WTC11 (cell line): Measurements from ENCODE around the gene EEF2.

Experiments
- ATF6 ChIP-seq: sonication (generic); formaldehyde crosslinking; IDR thresholded peaks from 2 replicates; pipeline ENCODE4 v1.8.1; 2023; ENCODE audit warnings: mild to moderate bottlenecking, missing genetic modification reagents
- CREM ChIP-seq: sonication (generic); formaldehyde crosslinking; IDR thresholded peaks from 2 replicates; pipeline ENCODE4 v1.8.1; 2022; ENCODE audit warnings: mild to moderate bottlenecking, missing genetic modification reagents, moderate library complexity
- E2F5 ChIP-seq: sonication (generic); formaldehyde crosslinking; IDR thresholded peaks from 2 replicates; pipeline ENCODE4 v1.8.1; 2022; ENCODE audit warnings: mild to moderate bottlenecking, moderate library complexity, missing genetic modification reagents
- FOXK1 ChIP-seq: sonication (generic); formaldehyde crosslinking; IDR thresholded peaks from 2 replicates; pipeline ENCODE4 v1.8.0; 2022; ENCODE audit warnings: mild to moderate bottlenecking, moderate library complexity, missing genetic modification reagents
- FOXP1 ChIP-seq: sonication (generic); formaldehyde crosslinking; IDR thresholded peaks from 2 replicates; pipeline ENCODE4 v1.8.0; 2022; ENCODE audit warnings: missing genetic modification reagents, mild to moderate bottlenecking, moderate library complexity, borderline replicate concordance
- NFYB ChIP-seq: sonication (generic); formaldehyde crosslinking; conservative IDR thresholded peaks from 2 replicates; pipeline ENCODE4 v1.8.0; 2022; ENCODE audit warnings: low read depth, missing genetic modification reagents
- RORB ChIP-seq: fragments of 250-450 bp; sonication (Bioruptor Pico); IDR thresholded peaks from 2 replicates; pipeline ENCODE4 v1.9.0; 2021; ENCODE audit warnings: mild to moderate bottlenecking
- SMAD3 ChIP-seq: sonication (generic); formaldehyde crosslinking; IDR thresholded peaks from 2 replicates; pipeline ENCODE4 v1.8.0; 2022; ENCODE audit warnings: missing genetic modification reagents, mild to moderate bottlenecking, borderline replicate concordance
- TP53 ChIP-seq: sonication (generic); formaldehyde crosslinking; IDR thresholded peaks from 2 replicates; pipeline ENCODE4 v1.8.1; 2023; ENCODE audit warnings: mild to moderate bottlenecking, missing genetic modification reagents
- TF ChIP-seq, protein P1 (sequence below): fragments of 200-600 bp; IDR thresholded peaks from 2 replicates; pipeline ENCODE4 v1.8.0; 2022; ENCODE audit warnings: antibody characterized with exemption
- TF ChIP-seq, protein P2 (sequence below): sonication (generic); formaldehyde crosslinking; IDR thresholded peaks from 2 replicates; pipeline ENCODE4 v1.8.1; 2023; ENCODE audit warnings: mild to moderate bottlenecking, missing genetic modification reagents, moderate library complexity

- TF ChIP-seq E2F5 (CRISPR knock-in tag) (no peak), FOXP1 (CRISPR knock-in tag) (no peak), RORB (CRISPR knock-in tag) (no peak), TP53 (CRISPR knock-in tag) (no peak), FOXK1 (CRISPR knock-in tag) (no peak), ATF6 (CRISPR knock-in tag) (no peak), CREM (CRISPR knock-in tag) (no peak), NFYB (CRISPR knock-in tag) (no peak), SMAD3 (CRISPR knock-in tag) (no peak)
- TF ChIP-seq, protein P1, sequence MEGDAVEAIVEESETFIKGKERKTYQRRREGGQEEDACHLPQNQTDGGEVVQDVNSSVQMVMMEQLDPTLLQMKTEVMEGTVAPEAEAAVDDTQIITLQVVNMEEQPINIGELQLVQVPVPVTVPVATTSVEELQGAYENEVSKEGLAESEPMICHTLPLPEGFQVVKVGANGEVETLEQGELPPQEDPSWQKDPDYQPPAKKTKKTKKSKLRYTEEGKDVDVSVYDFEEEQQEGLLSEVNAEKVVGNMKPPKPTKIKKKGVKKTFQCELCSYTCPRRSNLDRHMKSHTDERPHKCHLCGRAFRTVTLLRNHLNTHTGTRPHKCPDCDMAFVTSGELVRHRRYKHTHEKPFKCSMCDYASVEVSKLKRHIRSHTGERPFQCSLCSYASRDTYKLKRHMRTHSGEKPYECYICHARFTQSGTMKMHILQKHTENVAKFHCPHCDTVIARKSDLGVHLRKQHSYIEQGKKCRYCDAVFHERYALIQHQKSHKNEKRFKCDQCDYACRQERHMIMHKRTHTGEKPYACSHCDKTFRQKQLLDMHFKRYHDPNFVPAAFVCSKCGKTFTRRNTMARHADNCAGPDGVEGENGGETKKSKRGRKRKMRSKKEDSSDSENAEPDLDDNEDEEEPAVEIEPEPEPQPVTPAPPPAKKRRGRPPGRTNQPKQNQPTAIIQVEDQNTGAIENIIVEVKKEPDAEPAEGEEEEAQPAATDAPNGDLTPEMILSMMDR: no peak
- TF ChIP-seq, protein P2, sequence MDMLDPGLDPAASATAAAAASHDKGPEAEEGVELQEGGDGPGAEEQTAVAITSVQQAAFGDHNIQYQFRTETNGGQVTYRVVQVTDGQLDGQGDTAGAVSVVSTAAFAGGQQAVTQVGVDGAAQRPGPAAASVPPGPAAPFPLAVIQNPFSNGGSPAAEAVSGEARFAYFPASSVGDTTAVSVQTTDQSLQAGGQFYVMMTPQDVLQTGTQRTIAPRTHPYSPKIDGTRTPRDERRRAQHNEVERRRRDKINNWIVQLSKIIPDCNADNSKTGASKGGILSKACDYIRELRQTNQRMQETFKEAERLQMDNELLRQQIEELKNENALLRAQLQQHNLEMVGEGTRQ (CRISPR knock-in tag): no peak
Observed at GRCh38 chr19:3979674-3980352, 5.5 kb downstream of the EEF2 start.
